ENCODE results near the gene C2orf92.

DNA sequence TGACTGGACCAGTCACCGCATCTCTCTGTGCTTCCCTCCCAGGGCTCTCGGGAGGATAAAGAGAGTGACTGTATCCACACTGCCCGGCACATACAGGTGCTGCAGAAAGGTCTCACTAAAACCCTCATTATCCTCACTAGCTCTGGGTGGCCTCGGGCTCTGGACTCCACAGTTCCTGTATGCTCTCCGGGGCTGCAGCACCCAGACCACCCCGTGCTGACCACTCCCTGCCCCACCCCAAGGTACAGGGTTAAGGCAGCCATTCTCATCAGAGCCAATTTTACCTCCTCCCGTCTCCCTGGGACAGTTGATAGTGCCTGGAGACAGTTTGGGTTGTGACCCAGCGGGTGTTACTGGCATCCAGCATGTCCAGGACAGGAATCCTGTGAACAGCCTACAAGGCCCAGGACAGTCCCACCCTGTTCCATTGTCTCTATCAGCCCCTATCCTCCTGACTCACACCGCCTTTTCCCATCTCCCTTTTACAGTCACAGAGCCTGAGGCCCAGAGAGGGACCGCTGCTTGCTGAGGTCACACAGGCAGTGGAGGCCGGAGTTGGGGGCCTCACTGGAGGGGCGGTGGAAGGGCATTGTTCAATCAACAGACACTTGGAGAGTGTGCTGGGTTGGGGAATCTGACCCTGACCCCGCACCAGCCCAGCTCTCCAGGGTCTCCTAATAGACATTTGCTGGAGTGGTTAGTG is 45.6 kb downstream of the C2orf92 start:
- TF ChIP-seq POLR2AphosphoS5 (IDR thresholded peaks at IDR 0.05; ENCODE audit: low read depth, low read length) (no peak), SIN3A (IDR thresholded peaks at IDR 0.05; ENCODE audit: borderline replicate concordance, insufficient read depth, low read length) (no peak), TAF1 (IDR thresholded peaks at IDR 0.05; ENCODE audit: borderline replicate concordance, insufficient read depth, low read length) (no peak), FOXP2 (optimal IDR thresholded peaks at IDR 0.05; ENCODE audit: borderline replicate concordance, extremely low read depth, extremely low read length, insufficient read depth) (no peak)
- TF ChIP-seq, protein P1, sequence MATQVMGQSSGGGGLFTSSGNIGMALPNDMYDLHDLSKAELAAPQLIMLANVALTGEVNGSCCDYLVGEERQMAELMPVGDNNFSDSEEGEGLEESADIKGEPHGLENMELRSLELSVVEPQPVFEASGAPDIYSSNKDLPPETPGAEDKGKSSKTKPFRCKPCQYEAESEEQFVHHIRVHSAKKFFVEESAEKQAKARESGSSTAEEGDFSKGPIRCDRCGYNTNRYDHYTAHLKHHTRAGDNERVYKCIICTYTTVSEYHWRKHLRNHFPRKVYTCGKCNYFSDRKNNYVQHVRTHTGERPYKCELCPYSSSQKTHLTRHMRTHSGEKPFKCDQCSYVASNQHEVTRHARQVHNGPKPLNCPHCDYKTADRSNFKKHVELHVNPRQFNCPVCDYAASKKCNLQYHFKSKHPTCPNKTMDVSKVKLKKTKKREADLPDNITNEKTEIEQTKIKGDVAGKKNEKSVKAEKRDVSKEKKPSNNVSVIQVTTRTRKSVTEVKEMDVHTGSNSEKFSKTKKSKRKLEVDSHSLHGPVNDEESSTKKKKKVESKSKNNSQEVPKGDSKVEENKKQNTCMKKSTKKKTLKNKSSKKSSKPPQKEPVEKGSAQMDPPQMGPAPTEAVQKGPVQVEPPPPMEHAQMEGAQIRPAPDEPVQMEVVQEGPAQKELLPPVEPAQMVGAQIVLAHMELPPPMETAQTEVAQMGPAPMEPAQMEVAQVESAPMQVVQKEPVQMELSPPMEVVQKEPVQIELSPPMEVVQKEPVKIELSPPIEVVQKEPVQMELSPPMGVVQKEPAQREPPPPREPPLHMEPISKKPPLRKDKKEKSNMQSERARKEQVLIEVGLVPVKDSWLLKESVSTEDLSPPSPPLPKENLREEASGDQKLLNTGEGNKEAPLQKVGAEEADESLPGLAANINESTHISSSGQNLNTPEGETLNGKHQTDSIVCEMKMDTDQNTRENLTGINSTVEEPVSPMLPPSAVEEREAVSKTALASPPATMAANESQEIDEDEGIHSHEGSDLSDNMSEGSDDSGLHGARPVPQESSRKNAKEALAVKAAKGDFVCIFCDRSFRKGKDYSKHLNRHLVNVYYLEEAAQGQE (IDR thresholded peaks at IDR 0.05; ENCODE audit: insufficient read depth in 1 of 2, low read depth in 2 of 2, low read length in 2 of 2), result no peak

Data from PFSK-1 (cell line).